GM21717 (cell line): ENCODE results near the gene PTPN13.

Experiments used
- ATAC-seq: cut with Tn5 transposase; IDR thresholded peaks from one replicate; pipeline ENCODE4 v1.9.1; 2021; ENCODE audit warnings: mild to moderate bottlenecking, moderate library complexity; ENCODE audit not compliant: unreplicated experiment

Gene PTPN13

GRCh38 chr4:86848732-86849619, 254.9 kb downstream of the PTPN13 start, which contains the start of gene SLC10A6:
Gene SLC10A6, minus strand, starts transcription at chr4:86849384. Its CDS starts 269 bp downstream, at chr4:86849115.
- no peak for ATAC-seq

- ATAC-seq, result no peak
Observed at GRCh38 chr4:86853209-86853608, 259.1 kb downstream of the PTPN13 start.

DNA sequence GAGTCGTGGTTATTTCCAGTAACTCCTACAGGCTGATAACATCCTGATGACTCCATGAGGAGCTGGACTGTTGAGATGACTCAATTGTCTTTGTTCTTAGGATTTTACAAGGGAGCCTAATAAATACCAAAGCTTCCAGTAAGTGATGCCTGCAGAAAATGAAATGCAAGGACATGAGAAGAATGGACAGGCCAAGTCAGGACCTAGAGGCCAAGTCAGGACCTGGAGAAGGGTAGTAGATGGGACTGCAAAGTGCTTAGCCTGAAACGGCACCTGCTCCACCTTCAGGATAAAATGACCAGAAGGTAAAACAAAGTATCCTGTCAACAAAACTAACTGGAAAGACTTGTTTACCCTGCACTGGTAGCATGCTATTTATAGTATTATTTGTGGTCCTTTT, 261.5 kb downstream of the PTPN13 start:
- ATAC-seq, result no peak

- no peak for ATAC-seq
Observed at GRCh38 chr4:86856896-86857295, 262.8 kb downstream of the PTPN13 start.

GRCh38 chr4:86857341-86858052, 263.4 kb downstream of the PTPN13 start:
- no peak for ATAC-seq
